Measurements from ENCODE around the gene DNAJB2.

GRCh38 chr2:219325136-219325535 is 46.0 kb downstream of the DNAJB2 start:
- no peak for TF ChIP-seq CTCF (IDR thresholded peaks at IDR 0.05)
- no peak for TF ChIP-seq POLR2A (IDR thresholded peaks at IDR 0.05)

Measured in vagina (tissue), 2 donors.